Muscle layer of colon (tissue), 2 donors: ENCODE measurements around the gene H2AZ2.
"Not testable (repeated sequence)": the region's sequence is repeated elsewhere in the genome, so short reads cannot be mapped to it uniquely, and the experiment has no call there.

ENCODE experiments used
- H3K27ac ChIP-seq: one replicate; pipeline ENCODE4 v1.7.0; 2013; ENCODE audit warnings: low read depth, mild to moderate bottlenecking, low read length, moderate library complexity
- H3K27me3 ChIP-seq, 2 donors: one replicate each; pipeline ENCODE4 v1.7.0; 2013; ENCODE audit warnings: low read length in 2 of 2, mild to moderate bottlenecking in 2 of 2; ENCODE audit not compliant: insufficient read depth in 2 of 2, control insufficient read depth in 1 of 2
- H3K36me3 ChIP-seq: one replicate; pipeline ENCODE4 v1.7.0; 2013; ENCODE audit warnings: mild to moderate bottlenecking, low read length; ENCODE audit not compliant: insufficient read depth
- H3K4me1 ChIP-seq: one replicate; pipeline ENCODE4 v1.7.0; 2013; ENCODE audit warnings: mild to moderate bottlenecking, low read length; ENCODE audit not compliant: insufficient read depth
- H3K4me3 ChIP-seq, 2 donors: one replicate each; pipeline ENCODE4 v1.7.0; 2013; ENCODE audit warnings: low read length in 2 of 2, low read depth in 1 of 2, mild to moderate bottlenecking in 1 of 2, moderate library complexity in 1 of 2
- H3K9ac ChIP-seq: one replicate; pipeline ENCODE4 v1.7.0; 2013; ENCODE audit warnings: low read length
- H3K9me3 ChIP-seq: one replicate; pipeline ENCODE4 v1.7.0; 2013; ENCODE audit warnings: mild to moderate bottlenecking, low read length
- donor health status: abdominal sarcoma.
- donor health status: Adenocarcinoma of cecum.

H2AZ2 gene

GRCh38 chr7:44846390-44846789 is 1.5 kb downstream of the H2AZ2 start:
- Histone ChIP-seq H3K27ac (peak overlapping the region; percentile 97), H3K9ac (peak overlapping the region; percentile 96), H3K4me1 (peaks cover 27% of the 10 kb centered on the region), H3K4me3 (peak overlapping the region; percentile 76 to 88)
- not testable (repeated sequence) for H3K36me3 ChIP-seq, H3K9me3 ChIP-seq, H3K27me3 ChIP-seq

- Histone ChIP-seq H3K9ac (no peak overlapping the region), H3K9me3 (no peaks in the 10 kb centered on the region), H3K36me3 (peaks cover 8% of the 10 kb centered on the region), H3K27me3 (no peaks in the 10 kb centered on the region), H3K27ac (no peak overlapping the region), H3K4me1 (peaks cover 27% of the 10 kb centered on the region), H3K4me3 (no peak overlapping the region)
Observed at GRCh38 chr7:44845451-44845850, 2.4 kb downstream of the H2AZ2 start.

GRCh38 chr7:44843440-44843839 is 4.4 kb downstream of the H2AZ2 start:
- H3K9ac ChIP-seq, H3K27me3 ChIP-seq, H3K27ac ChIP-seq, H3K9me3 ChIP-seq, H3K4me3 ChIP-seq: not testable (repeated sequence)
- peaks cover 12% of the 10 kb centered on the region for H3K36me3 ChIP-seq
- peaks cover 27% of the 10 kb centered on the region for H3K4me1 ChIP-seq

- not testable (repeated sequence) for H3K27ac ChIP-seq, H3K27me3 ChIP-seq, H3K4me3 ChIP-seq, H3K9ac ChIP-seq, H3K9me3 ChIP-seq
- H3K36me3 ChIP-seq = peaks cover 12% of the 10 kb centered on the region
- H3K4me1 ChIP-seq = peaks cover 27% of the 10 kb centered on the region
Observed at GRCh38 chr7:44842675-44843074, 5.2 kb downstream of the H2AZ2 start.

GRCh38 chr7:44838751-44839150 is 9.1 kb downstream of the H2AZ2 start:
- H3K4me1 ChIP-seq = peaks cover 18% of the 10 kb centered on the region
- H3K9me3 ChIP-seq = no peaks in the 10 kb centered on the region
- H3K9ac ChIP-seq = no peak overlapping the region
- H3K4me3 ChIP-seq = no peak overlapping the region
- H3K36me3 ChIP-seq = peaks cover 25% of the 10 kb centered on the region
- no peaks in the 10 kb centered on the region for H3K27me3 ChIP-seq
- H3K27ac ChIP-seq = no peak overlapping the region

- no peak overlapping the region for H3K4me3 ChIP-seq
- H3K27ac ChIP-seq = no peak overlapping the region
- no peak overlapping the region for H3K9ac ChIP-seq
- no peaks in the 10 kb centered on the region for H3K4me1 ChIP-seq
- H3K9me3 ChIP-seq = no peaks in the 10 kb centered on the region
- H3K27me3 ChIP-seq = no peaks in the 10 kb centered on the region
- H3K36me3 ChIP-seq = peaks cover 54% of the 10 kb centered on the region
Observed at GRCh38 chr7:44827567-44827966, 20.3 kb downstream of the H2AZ2 start.

GRCh38 chr7:44824894-44825526 is 22.9 kb downstream of the H2AZ2 start:
- H3K36me3 ChIP-seq = peaks cover 32% of the 10 kb centered on the region
- no peaks in the 10 kb centered on the region for H3K9me3 ChIP-seq
- H3K4me3 ChIP-seq = no peak overlapping the region
- no peaks in the 10 kb centered on the region for H3K27me3 ChIP-seq
- H3K27ac ChIP-seq = no peak overlapping the region
- H3K4me1 ChIP-seq = no peaks in the 10 kb centered on the region
- no peak overlapping the region for H3K9ac ChIP-seq

GRCh38 chr7:44823255-44823781 is 24.6 kb downstream of the H2AZ2 start:
- no peaks in the 10 kb centered on the region for H3K9me3 ChIP-seq
- H3K27me3 ChIP-seq = no peaks in the 10 kb centered on the region
- no peak overlapping the region for H3K9ac ChIP-seq
- peaks cover 15% of the 10 kb centered on the region for H3K36me3 ChIP-seq
- no peak overlapping the region for H3K4me3 ChIP-seq
- H3K4me1 ChIP-seq = no peaks in the 10 kb centered on the region
- no peak overlapping the region for H3K27ac ChIP-seq

- Histone ChIP-seq H3K36me3 (no peaks in the 10 kb centered on the region), H3K27ac (no peak overlapping the region), H3K27me3 (no peaks in the 10 kb centered on the region), H3K4me3 (no peak overlapping the region), H3K4me1 (no peaks in the 10 kb centered on the region), H3K9me3 (no peaks in the 10 kb centered on the region), H3K9ac (no peak overlapping the region)
Observed at GRCh38 chr7:44819292-44819691, 28.6 kb downstream of the H2AZ2 start.

GRCh38 chr7:44814919-44815318 is 33.0 kb downstream of the H2AZ2 start:
- Histone ChIP-seq H3K9me3 (no peaks in the 10 kb centered on the region), H3K27ac (no peak overlapping the region), H3K36me3 (no peaks in the 10 kb centered on the region), H3K4me3 (no peak overlapping the region), H3K4me1 (no peaks in the 10 kb centered on the region), H3K27me3 (no peaks in the 10 kb centered on the region), H3K9ac (no peak overlapping the region)

GRCh38 chr7:44811571-44811970 is 36.3 kb downstream of the H2AZ2 start:
- Histone ChIP-seq H3K27ac (no peak overlapping the region), H3K9me3 (no peaks in the 10 kb centered on the region), H3K27me3 (no peaks in the 10 kb centered on the region), H3K9ac (no peak overlapping the region), H3K4me1 (no peaks in the 10 kb centered on the region), H3K36me3 (no peaks in the 10 kb centered on the region), H3K4me3 (no peak overlapping the region)

GRCh38 chr7:44811093-44811492 is 36.8 kb downstream of the H2AZ2 start:
- no peaks in the 10 kb centered on the region for H3K9me3 ChIP-seq

More at GRCh38 chr7:44811093-44811492, 36.8 kb downstream of the H2AZ2 start:
- Histone ChIP-seq H3K9ac (no peak overlapping the region), H3K4me3 (no peak overlapping the region), H3K36me3 (no peaks in the 10 kb centered on the region), H3K27me3 (no peaks in the 10 kb centered on the region), H3K4me1 (no peaks in the 10 kb centered on the region), H3K27ac (no peak overlapping the region)
